Measurements from ENCODE around the gene GLUD1.

- TF ChIP-seq CTCF (conservative IDR thresholded peaks at IDR 0.05 in 1 of 2, IDR thresholded peaks at IDR 0.05 in 1 of 2; ENCODE audit: extremely low read depth in 1 of 2, insufficient read depth in 1 of 2, low read depth in 1 of 2, low read length in 2 of 2): no peak
- no peak for TF ChIP-seq EZH2 (IDR thresholded peaks at IDR 0.05; ENCODE audit: borderline replicate concordance, low read length)
These were observed 35.2 kb downstream of the GLUD1 start for GRCh38 chr10:87059401-87059800.

Data from mammary epithelial cell (primary cell).